Measurements from ENCODE around the gene FGD3.

DNA sequence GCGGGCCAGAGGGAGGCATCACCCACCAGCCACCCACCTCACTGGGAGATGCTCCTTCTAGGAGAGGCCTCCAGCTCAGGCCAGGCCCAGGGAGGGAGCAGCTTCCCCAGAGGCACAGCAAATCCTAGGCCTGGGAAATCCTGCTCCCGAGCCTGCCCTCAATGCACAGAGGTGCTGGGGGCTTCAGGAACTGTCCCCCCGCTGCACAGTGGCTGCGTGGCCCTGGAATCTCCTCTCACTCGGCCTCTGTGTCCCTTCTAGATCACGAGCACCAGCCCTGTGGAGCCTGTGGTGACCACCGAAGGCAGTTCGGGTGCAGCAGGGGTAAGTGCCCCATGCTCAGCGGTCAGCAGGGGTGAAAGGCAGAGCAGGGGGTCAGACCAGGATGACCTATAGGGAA, 74.7 kb downstream of the FGD3 start:
- TF ChIP-seq CTCF (IDR thresholded peaks at IDR 0.05) (no peak), POLR2A (IDR thresholded peaks at IDR 0.05) (no peak)
